Vagina (tissue), 2 donors: ENCODE data around the gene PPIB. TPM values are rescaled to one million over a fixed set of nuclear protein-coding genes. Genes with fewer than 3 reads are reported as not detected.

ENCODE experiments used
- DNase-seq, 2 donors: peaks; one replicate each; pipeline ENCODE4 v3.0.0-alpha.2; 2017; ENCODE audit errors: extremely low spot score in 2 of 2
- H3K27ac ChIP-seq: fragments of 200-600 bp; sonication (generic); one replicate; pipeline ENCODE4 v1.5.1; 2019
- H3K27me3 ChIP-seq: fragments of 200-600 bp; sonication (generic); one replicate; pipeline ENCODE4 v1.5.1; 2019
- H3K36me3 ChIP-seq, 2 donors: fragments of 200-600 bp; sonication (generic); one replicate each; pipeline ENCODE4 v1.5.1; 2017 to 2019
- H3K4me1 ChIP-seq: fragments of 200-600 bp; sonication (generic); one replicate; pipeline ENCODE4 v1.5.1; 2019
- H3K4me3 ChIP-seq, 2 donors: fragments of 200-600 bp; sonication (generic); 1 replicate in 1 of 2; 2 replicates in 1 of 2; pipeline ENCODE4 v1.5.1; 2016 to 2019
- H3K9me3 ChIP-seq: fragments of 200-600 bp; sonication (generic); one replicate; pipeline ENCODE4 v1.5.1; 2019
- POLR2A ChIP-seq, 2 donors: fragments of 450-650 bp; IDR thresholded peaks; one replicate each; pipeline ENCODE4 v1.6.1; 2017; ENCODE audit warnings: antibody characterized with exemption in 2 of 2, mild to moderate bottlenecking in 2 of 2, moderate library complexity in 2 of 2
- POLR2AphosphoS5 ChIP-seq, 2 donors: sonication (generic); formaldehyde crosslinking; IDR thresholded peaks; one replicate each; pipeline ENCODE4 v1.9.0; 2017; ENCODE audit warnings: antibody characterized with exemption in 2 of 2, mild to moderate bottlenecking in 2 of 2, low read depth in 1 of 2; ENCODE audit not compliant: insufficient read depth in 1 of 2
- intact Hi-C: fragments of 100-400 bp; cut with DNase I; formaldehyde crosslinking; loops from one replicate; pipeline ENCODE4 v1.15.1; 2023
- total RNA-seq: library from RNA; depleted of rRNA; stranded (reverse); fragments of >200 nt; gene quantifications from one replicate; pipeline ENCODE4 v1.2.3, GENCODE V29; 2016
- TF ChIP-seq, protein P1 (sequence below), 3 experiments: fragments of 450-650 bp in 2 of 3; fragments of 200-600 bp in 1 of 3; sonication (generic) in 1 of 3; IDR thresholded peaks; one replicate each; pipeline ENCODE4 v1.5.1; 2017 to 2019; ENCODE audit warnings: antibody characterized with exemption in 3 of 3, mild to moderate bottlenecking in 2 of 3, moderate library complexity in 2 of 3

PPIB gene
- total RNA-seq, 1 donor from 2014 or later, result 451 TPM

- Histone ChIP-seq H3K36me3 (peaks cover 0 to 100% of the 10 kb centered on the region in 2 donors), H3K27ac (no peak overlapping the region), H3K27me3 (no peaks in the 10 kb centered on the region), H3K9me3 (no peaks in the 10 kb centered on the region), H3K4me3 (no peak overlapping the region), H3K4me1 (no peaks in the 10 kb centered on the region)
- no peak for DNase-seq
- TF ChIP-seq, protein P1, sequence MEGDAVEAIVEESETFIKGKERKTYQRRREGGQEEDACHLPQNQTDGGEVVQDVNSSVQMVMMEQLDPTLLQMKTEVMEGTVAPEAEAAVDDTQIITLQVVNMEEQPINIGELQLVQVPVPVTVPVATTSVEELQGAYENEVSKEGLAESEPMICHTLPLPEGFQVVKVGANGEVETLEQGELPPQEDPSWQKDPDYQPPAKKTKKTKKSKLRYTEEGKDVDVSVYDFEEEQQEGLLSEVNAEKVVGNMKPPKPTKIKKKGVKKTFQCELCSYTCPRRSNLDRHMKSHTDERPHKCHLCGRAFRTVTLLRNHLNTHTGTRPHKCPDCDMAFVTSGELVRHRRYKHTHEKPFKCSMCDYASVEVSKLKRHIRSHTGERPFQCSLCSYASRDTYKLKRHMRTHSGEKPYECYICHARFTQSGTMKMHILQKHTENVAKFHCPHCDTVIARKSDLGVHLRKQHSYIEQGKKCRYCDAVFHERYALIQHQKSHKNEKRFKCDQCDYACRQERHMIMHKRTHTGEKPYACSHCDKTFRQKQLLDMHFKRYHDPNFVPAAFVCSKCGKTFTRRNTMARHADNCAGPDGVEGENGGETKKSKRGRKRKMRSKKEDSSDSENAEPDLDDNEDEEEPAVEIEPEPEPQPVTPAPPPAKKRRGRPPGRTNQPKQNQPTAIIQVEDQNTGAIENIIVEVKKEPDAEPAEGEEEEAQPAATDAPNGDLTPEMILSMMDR (IDR thresholded peaks at IDR 0.05), result no peak
- TF ChIP-seq POLR2A (IDR thresholded peaks at IDR 0.05) (no peak), POLR2AphosphoS5 (IDR thresholded peaks at IDR 0.05; ENCODE audit: insufficient read depth in 1 of 2, low read depth in 1 of 2) (no peak)
- intact Hi-C loops, result no loop called here
These were observed 31.3 kb downstream of the PPIB start for GRCh38 chr15:64131547-64131946.

DNA sequence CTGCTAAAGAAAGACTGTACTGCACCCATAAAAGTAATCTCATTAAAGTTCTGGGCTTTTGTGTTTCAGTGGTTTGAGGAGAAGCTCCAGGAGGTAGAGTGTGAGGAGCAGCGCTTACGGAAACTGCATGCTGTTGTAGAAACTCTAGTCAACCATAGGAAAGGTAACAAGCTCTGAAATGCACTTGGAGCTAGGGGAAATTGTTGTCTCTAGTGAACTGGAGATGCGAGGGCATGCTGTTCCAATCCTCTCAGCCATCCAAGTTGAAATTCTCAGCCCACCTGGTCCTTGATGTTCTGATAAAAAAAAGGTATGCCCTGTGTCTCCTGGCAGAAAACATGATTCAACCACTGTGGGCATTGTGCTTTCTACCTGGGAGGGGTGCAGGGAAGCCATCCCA lies 32.7 kb downstream of the PPIB start:
- TF ChIP-seq POLR2AphosphoS5 (IDR thresholded peaks at IDR 0.05; ENCODE audit: insufficient read depth in 1 of 2, low read depth in 1 of 2) (no peak), POLR2A (IDR thresholded peaks at IDR 0.05) (no peak)
- TF ChIP-seq, protein P1 (IDR thresholded peaks at IDR 0.05), result no peak
- no peak for DNase-seq
- peaks cover 0 to 100% of the 10 kb centered on the region in 2 donors for H3K36me3 ChIP-seq
- H3K4me1 ChIP-seq, result no peaks in the 10 kb centered on the region
- H3K9me3 ChIP-seq, result no peaks in the 10 kb centered on the region
- no peaks in the 10 kb centered on the region for H3K27me3 ChIP-seq
- intact Hi-C loops, result no loop called here
- H3K27ac ChIP-seq, result no peak overlapping the region
- H3K4me3 ChIP-seq, result no peak overlapping the region

DNA sequence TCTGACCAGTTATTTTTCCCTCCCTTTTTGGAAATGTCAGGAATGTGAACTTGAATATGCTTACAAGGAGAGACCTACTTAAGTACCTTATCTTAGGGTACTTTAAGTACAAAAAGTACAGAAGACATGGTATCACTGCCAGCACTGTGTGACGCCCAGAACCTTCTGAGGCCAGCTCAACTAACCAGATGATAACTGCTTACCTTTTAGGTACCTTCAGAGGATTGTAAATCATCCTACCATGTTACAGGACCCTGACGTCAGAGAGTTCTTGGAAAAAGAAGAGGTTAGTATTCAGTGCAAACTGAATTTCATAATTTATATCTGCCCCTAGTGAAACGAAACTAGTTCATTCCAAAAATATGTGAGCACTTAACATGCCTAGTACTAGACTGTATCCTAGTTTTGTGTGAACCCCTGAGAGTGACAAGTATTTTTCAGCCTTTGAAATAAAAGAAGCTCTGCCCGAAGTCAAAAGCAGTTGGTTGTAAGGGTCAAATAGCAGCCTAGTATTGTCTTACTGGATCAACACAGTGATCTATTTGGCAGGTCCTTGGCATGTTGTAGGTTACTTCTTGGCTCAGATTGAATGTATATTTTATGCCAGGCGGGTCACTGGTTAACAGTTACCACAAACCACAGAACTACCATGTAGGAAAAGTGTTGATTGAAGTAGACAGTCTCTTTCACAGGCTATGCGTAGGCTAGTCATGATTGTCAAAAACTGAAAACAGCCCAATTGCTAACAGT lies 35.1 kb downstream of the PPIB start:
- Histone ChIP-seq H3K4me1 (no peaks in the 10 kb centered on the region), H3K4me3 (no peak overlapping the region), H3K27me3 (no peaks in the 10 kb centered on the region), H3K27ac (no peak overlapping the region), H3K36me3 (peaks cover 0 to 92% of the 10 kb centered on the region in 2 donors), H3K9me3 (no peaks in the 10 kb centered on the region)
- TF ChIP-seq POLR2AphosphoS5 (IDR thresholded peaks at IDR 0.05; ENCODE audit: insufficient read depth in 1 of 2, low read depth in 1 of 2) (no peak), POLR2A (IDR thresholded peaks at IDR 0.05) (no peak)
- TF ChIP-seq, protein P1 (IDR thresholded peaks at IDR 0.05), result no peak
- intact Hi-C loops, result no loop called here
- DNase-seq, result no peak

DNA sequence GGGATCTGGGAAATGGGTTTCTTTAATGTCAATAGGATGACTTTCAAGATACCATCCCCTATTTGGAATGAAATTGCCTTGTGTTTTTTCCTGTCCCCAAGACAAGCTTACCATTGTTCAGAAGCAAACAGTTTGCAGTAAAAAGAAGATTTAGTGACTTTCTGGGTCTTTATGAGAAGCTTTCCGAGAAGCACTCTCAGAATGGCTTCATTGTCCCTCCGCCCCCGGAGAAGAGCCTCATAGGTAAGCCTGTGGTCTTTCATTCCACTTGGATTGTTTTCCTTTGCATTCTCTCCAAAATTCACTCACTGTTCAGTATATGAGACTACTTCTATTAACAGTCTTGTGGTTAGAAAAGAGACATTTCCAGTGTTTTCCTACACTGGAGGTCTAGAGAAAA lies 36.8 kb downstream of the PPIB start:
- no peak for DNase-seq
- no peak overlapping the region for H3K4me3 ChIP-seq
- no peak overlapping the region for H3K27ac ChIP-seq
- intact Hi-C loops, result no loop called here
- no peaks in the 10 kb centered on the region for H3K4me1 ChIP-seq
- TF ChIP-seq POLR2A (IDR thresholded peaks at IDR 0.05) (no peak), POLR2AphosphoS5 (IDR thresholded peaks at IDR 0.05; ENCODE audit: insufficient read depth in 1 of 2, low read depth in 1 of 2) (no peak)
- TF ChIP-seq, protein P1 (IDR thresholded peaks at IDR 0.05), result no peak
- H3K9me3 ChIP-seq, result no peaks in the 10 kb centered on the region
- no peaks in the 10 kb centered on the region for H3K27me3 ChIP-seq
- peaks cover 0 to 85% of the 10 kb centered on the region in 2 donors for H3K36me3 ChIP-seq

- intact Hi-C loops, result loop anchor here (5.0 kb wide), 1 partner anchor 179 kb away; no protein-coding TSS in a partner anchor
- peaks cover 0 to 85% of the 10 kb centered on the region in 2 donors for H3K36me3 ChIP-seq
- TF ChIP-seq POLR2A (IDR thresholded peaks at IDR 0.05), result no peak
- TF ChIP-seq POLR2AphosphoS5 (IDR thresholded peaks at IDR 0.05; ENCODE audit: insufficient read depth in 1 of 2, low read depth in 1 of 2), result no peak
- TF ChIP-seq, protein P1 (IDR thresholded peaks at IDR 0.05), result no peak
These were observed 39.9 kb downstream of the PPIB start for GRCh38 chr15:64122936-64123351.

More at GRCh38 chr15:64122936-64123351, 39.9 kb downstream of the PPIB start:
- H3K27ac ChIP-seq, result no peak overlapping the region
- H3K4me1 ChIP-seq, result no peaks in the 10 kb centered on the region
- H3K4me3 ChIP-seq, result no peak overlapping the region
- no peaks in the 10 kb centered on the region for H3K27me3 ChIP-seq
- DNase-seq, result no peak
- H3K9me3 ChIP-seq, result no peaks in the 10 kb centered on the region
